HepG2 (cell line): ENCODE measurements around the gene PDLIM5. TPM values are rescaled to one million over a fixed set of nuclear protein-coding genes. Genes with fewer than 3 reads are reported as not detected.

Experiments
- AGO1 ChIP-seq: fragments of 200-400 bp; formaldehyde crosslinking; IDR thresholded peaks from 2 replicates; pipeline ENCODE4 v1.6.1; 2017; ENCODE audit warnings: mild to moderate bottlenecking, low read depth, low read length, moderate library complexity; ENCODE audit not compliant: poor library complexity, severe bottlenecking
- BHLHE40 ChIP-seq: IDR thresholded peaks from 2 replicates; pipeline ENCODE4 v1.6.1; 2011; ENCODE audit warnings: low read length, improper control_type of control experiment
- CBFB ChIP-seq: sonication (generic); formaldehyde crosslinking; IDR thresholded peaks from 2 replicates; pipeline ENCODE4 v1.4.0; 2020; ENCODE audit warnings: missing genetic modification reagents
- CC2D1A ChIP-seq: sonication (generic); formaldehyde crosslinking; IDR thresholded peaks from 2 replicates; pipeline ENCODE4 v1.8.1; 2023; ENCODE audit warnings: mild to moderate bottlenecking, missing genetic modification reagents
- DNMT3B ChIP-seq: conservative IDR thresholded peaks from 2 replicates; pipeline ENCODE4 v1.6.1; 2016; ENCODE audit warnings: missing biosample characterization, control low read depth
- ELF4 ChIP-seq: sonication (generic); formaldehyde crosslinking; IDR thresholded peaks from 2 replicates; pipeline ENCODE4 v1.5.0; 2020; ENCODE audit warnings: missing genetic modification reagents, mild to moderate bottlenecking, moderate library complexity, borderline replicate concordance
- GLMP ChIP-seq: sonication (generic); formaldehyde crosslinking; IDR thresholded peaks from 2 replicates; pipeline ENCODE4 v1.9.0; 2021; ENCODE audit warnings: missing genetic modification reagents, mild to moderate bottlenecking, borderline replicate concordance
- HMGXB3 ChIP-seq: sonication (generic); formaldehyde crosslinking; IDR thresholded peaks from 2 replicates; pipeline ENCODE4 v1.4.0; 2020; ENCODE audit warnings: missing genetic modification reagents, borderline replicate concordance
- HNF4A ChIP-seq: sonication (generic); formaldehyde crosslinking; IDR thresholded peaks from 2 replicates; pipeline ENCODE4 v1.4.0; 2020; ENCODE audit warnings: missing genetic modification reagents
- LCORL ChIP-seq, 2 experiments: fragments of 450-650 bp in 1 of 2; sonication (generic) in 1 of 2; formaldehyde crosslinking in 1 of 2; IDR thresholded peaks; 2 replicates each; pipeline versions ENCODE4 v1.5.0 to v1.6.1; 2017 to 2020; ENCODE audit warnings: antibody characterized with exemption in 1 of 2, missing genetic modification reagents in 1 of 2
- MED1 ChIP-seq: sonication (generic); formaldehyde crosslinking; IDR thresholded peaks from 2 replicates; pipeline ENCODE4 v1.4.0; 2020; ENCODE audit warnings: missing genetic modification reagents
- NONO ChIP-seq, 2 experiments: fragments of 450-650 bp in 1 of 2; sonication (generic) in 1 of 2; formaldehyde crosslinking in 1 of 2; IDR thresholded peaks in 1 of 2; conservative IDR thresholded peaks in 1 of 2; 2 replicates each; pipeline versions ENCODE4 v1.6.1 to v1.8.0; 2017 to 2022; ENCODE audit warnings: mild to moderate bottlenecking in 1 of 2, missing genetic modification reagents in 1 of 2, moderate library complexity in 1 of 2
- NR3C1 ChIP-seq: sonication (generic); formaldehyde crosslinking; IDR thresholded peaks from 2 replicates; pipeline ENCODE4 v1.4.0; 2020; ENCODE audit warnings: missing genetic modification reagents
- PHF21A ChIP-seq: sonication (generic); formaldehyde crosslinking; IDR thresholded peaks from 2 replicates; pipeline ENCODE4 v1.5.0; 2020; ENCODE audit warnings: mild to moderate bottlenecking, missing genetic modification reagents
- RBM39 ChIP-seq: fragments of 200-400 bp; formaldehyde crosslinking; IDR thresholded peaks from one replicate; pipeline ENCODE4 v1.6.1; 2018; ENCODE audit warnings: antibody characterized with exemption, mild to moderate bottlenecking, low read depth, low read length; ENCODE audit not compliant: poor library complexity, severe bottlenecking
- SRSF4 ChIP-seq: fragments of 200-400 bp; formaldehyde crosslinking; IDR thresholded peaks from one replicate; pipeline ENCODE4 v1.6.1; 2018; ENCODE audit warnings: mild to moderate bottlenecking, low read depth, low read length, moderate library complexity; ENCODE audit not compliant: poor library complexity, severe bottlenecking
- THRA ChIP-seq: sonication (generic); formaldehyde crosslinking; IDR thresholded peaks from 2 replicates; pipeline ENCODE4 v1.4.0; 2020; ENCODE audit warnings: missing genetic modification reagents, borderline replicate concordance
- ZNF205 ChIP-seq: IDR thresholded peaks from 2 replicates; pipeline ENCODE4 v1.6.1; 2018; ENCODE audit warnings: missing biosample characterization, missing genetic modification reagents
- ZNF260 ChIP-seq: sonication (generic); formaldehyde crosslinking; IDR thresholded peaks from 2 replicates; pipeline ENCODE4 v1.4.0; 2020; ENCODE audit warnings: missing genetic modification reagents, low read depth, mild to moderate bottlenecking, borderline replicate concordance
- ZNF547 ChIP-seq: sonication (generic); formaldehyde crosslinking; IDR thresholded peaks from 2 replicates; pipeline ENCODE4 v1.5.1; 2020; ENCODE audit warnings: mild to moderate bottlenecking, missing genetic modification reagents
- ZNF569 ChIP-seq: sonication (generic); formaldehyde crosslinking; IDR thresholded peaks from 2 replicates; pipeline ENCODE4 v1.5.0; 2020; ENCODE audit warnings: mild to moderate bottlenecking, missing genetic modification reagents, moderate library complexity, borderline replicate concordance
- ZNF768 ChIP-seq: sonication (generic); formaldehyde crosslinking; IDR thresholded peaks from 2 replicates; pipeline ENCODE4 v1.4.0; 2020; ENCODE audit warnings: missing genetic modification reagents
- polyA plus RNA-seq, 8 experiments: library from polyadenylated mRNA; depleted of rRNA in 3 of 8; stranded (reverse) in 7 of 8; unstranded in 1 of 8; fragments of >200 nt; fragmentation: Illumina TruSeq in 4 of 8; extraction: Trizol in 4 of 8; gene quantifications; 2 replicates each; pipeline versions ENCODE4 v1.2.1 to v1.2.3, GENCODE V29; 2011 to 2016; ENCODE audit warnings: low read depth in 4 of 8, missing spikeins in 1 of 8, mixed read lengths in 1 of 8; ENCODE audit not compliant: insufficient read depth in 1 of 8
- total RNA-seq, 5 experiments: library from RNA; depleted of rRNA; stranded (reverse); fragments of >200 nt; fragmentation: Illumina TruSeq; extraction: Trizol; gene quantifications; 2 replicates each; pipeline ENCODE4 v1.2.3, GENCODE V29; 2016; ENCODE audit warnings: low read depth in 1 of 5

PDLIM5 gene
- total and polyA plus RNA-seq, 2 of the 13 experiments (the other 11 are each of a cell fraction or from before 2014, with no cell fraction given) = 52.8 to 119 TPM

GRCh38 chr4:94452476-94453371 is 982 bp downstream of the PDLIM5 start (continued):
- 0 out of 2 replicates have a peak, but pooled peaks have one; percentile 28 for TF ChIP-seq THRA (CRISPR knock-in tag)
- TF ChIP-seq RBM39 = no peak
- no peak for TF ChIP-seq NR3C1 (CRISPR knock-in tag)
- no peak for TF ChIP-seq ZNF547 (CRISPR knock-in tag)
- peak; percentile 14; the same call in 1 of the 2 replicates for TF ChIP-seq HNF4A (CRISPR knock-in tag)
- TF ChIP-seq SRSF4 = no peak
- TF ChIP-seq ELF4 (CRISPR knock-in tag) = no peak
- no peak for TF ChIP-seq DNMT3B (CRISPR knock-in tag)
- TF ChIP-seq AGO1 = no peak
- no peak for TF ChIP-seq ZNF768 (CRISPR knock-in tag)
- TF ChIP-seq PHF21A (CRISPR knock-in tag) = no peak; the same call in 1 of the 2 replicates
- 0 out of 2 replicates have a peak, but pooled peaks have one; percentile 41 for TF ChIP-seq CBFB (CRISPR knock-in tag)
- no peak for TF ChIP-seq LCORL (IDR thresholded peaks at IDR 0.05)
- peak; percentile 23; the same call in 1 of the 2 replicates for TF ChIP-seq LCORL (CRISPR knock-in tag; IDR thresholded peaks at IDR 0.05)
- TF ChIP-seq NONO (IDR thresholded peaks at IDR 0.05) = no peak
- no peak; the same call in 1 of the 2 replicates for TF ChIP-seq NONO (CRISPR knock-in tag; conservative IDR thresholded peaks at IDR 0.05)
- TF ChIP-seq MED1 (CRISPR knock-in tag) = peak; percentile 12; the same call in 1 of the 2 replicates
- no peak for TF ChIP-seq ZNF569 (CRISPR knock-in tag)
- no peak for TF ChIP-seq ZNF260 (CRISPR knock-in tag)
- TF ChIP-seq BHLHE40 = no peak
- TF ChIP-seq CC2D1A (CRISPR knock-in tag) = no peak
- no peak for TF ChIP-seq ZNF205 (CRISPR knock-in tag)
- TF ChIP-seq GLMP = no peak
- no peak for TF ChIP-seq HMGXB3 (CRISPR knock-in tag)
